ENCODE measurements around the gene VMAC.

Gene VMAC

DNA sequence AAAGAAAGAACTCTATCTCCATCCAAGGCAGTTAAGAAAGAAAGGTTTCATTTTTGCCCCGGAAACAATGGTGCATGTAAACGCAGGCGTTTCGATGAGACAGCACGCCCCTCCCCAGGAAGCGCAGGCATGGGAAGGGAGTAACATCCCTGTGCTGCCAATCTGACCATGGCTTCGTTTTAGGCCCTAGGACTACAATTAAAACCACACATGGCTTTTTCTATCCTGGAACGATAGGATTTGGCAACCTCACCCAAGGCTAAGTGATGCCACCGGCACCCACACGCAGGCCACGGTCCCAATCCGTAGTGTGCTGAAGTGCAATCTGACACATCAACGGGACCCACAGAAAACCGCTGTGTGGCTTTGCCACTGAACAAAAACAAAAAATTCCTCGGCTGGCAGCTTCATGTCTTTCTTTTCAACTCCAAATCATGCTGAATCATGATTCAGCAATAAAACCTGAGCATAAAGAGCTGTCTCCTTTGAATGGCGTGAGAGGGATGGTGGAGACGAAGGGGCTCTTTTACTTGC, 49.1 kb downstream of the VMAC start:
- DNase-seq = no peak

DNA sequence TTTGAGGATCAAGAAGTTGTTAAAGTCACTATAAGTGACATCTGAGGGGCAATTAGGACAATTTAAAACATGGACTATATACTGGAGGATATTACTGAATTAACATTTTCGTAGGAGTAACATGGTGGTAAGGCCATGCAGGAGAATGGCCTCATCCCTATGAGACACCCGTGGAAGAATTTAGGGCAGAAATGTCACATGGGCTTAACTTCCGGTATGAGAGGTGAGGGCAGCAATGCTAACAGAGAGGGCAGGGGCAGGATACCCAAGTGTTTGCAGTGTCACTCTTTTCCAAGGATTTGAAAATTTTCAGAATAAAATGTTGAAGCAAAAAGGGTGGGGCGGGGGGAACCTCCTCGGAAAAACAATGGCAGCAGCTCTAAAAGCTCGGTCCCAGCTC, 49.6 kb downstream of the VMAC start:
- no peak for DNase-seq

DNA sequence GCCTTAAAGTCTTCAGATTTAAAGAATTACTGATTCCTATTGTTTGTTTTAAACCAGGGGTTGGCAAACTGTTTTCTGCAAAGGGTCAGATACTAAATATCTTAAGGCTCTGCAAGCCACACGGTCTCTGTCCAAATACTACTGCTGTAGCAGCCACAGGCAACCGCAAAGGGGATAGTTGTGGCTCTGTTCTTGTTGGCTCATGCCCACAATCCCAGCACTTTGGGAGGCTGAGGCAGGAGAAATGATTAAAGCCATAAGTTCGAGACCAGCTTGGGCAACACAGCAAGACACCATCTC, 50.9 kb downstream of the VMAC start:
- DNase-seq = no peak

DNA sequence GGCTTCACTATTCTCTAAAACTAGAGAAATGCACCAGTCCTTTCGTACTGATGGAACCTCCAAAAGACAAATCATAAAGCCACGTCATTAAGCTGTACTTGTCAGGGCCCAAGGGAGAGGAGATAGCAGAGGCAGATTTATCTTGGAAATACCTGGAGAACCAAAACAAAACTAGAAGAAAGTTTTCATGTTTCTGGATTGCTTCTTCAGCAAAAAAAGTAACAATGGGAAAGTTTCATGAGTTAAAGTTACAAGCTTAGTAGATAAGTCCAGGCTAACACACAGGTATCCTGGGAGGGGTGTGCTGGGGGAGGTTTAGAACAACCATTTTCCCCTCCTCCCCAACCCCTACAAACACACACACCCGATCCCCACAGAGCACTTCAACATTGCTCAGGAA, 51.7 kb downstream of the VMAC start:
- DNase-seq = no peak

DNA sequence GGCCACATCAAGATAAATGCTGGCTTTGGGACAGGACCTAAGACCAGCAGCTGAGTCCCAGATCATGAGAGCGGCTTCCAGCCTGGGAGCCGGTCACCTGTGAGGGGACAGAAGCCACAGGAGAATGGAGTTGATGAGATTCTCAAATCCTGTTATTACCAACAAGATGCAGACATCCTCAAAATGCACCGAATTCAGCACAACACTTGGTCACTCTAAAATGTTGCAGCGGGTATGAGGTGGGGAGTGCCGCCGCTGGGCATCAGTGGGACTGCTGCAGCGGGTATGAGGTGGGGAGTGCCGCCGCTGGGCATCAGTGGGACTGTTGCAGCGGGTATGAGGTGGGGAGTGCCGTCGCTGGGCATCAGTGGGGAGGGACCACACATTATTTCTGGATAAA, 52.1 kb downstream of the VMAC start:
- no peak for DNase-seq

DNA sequence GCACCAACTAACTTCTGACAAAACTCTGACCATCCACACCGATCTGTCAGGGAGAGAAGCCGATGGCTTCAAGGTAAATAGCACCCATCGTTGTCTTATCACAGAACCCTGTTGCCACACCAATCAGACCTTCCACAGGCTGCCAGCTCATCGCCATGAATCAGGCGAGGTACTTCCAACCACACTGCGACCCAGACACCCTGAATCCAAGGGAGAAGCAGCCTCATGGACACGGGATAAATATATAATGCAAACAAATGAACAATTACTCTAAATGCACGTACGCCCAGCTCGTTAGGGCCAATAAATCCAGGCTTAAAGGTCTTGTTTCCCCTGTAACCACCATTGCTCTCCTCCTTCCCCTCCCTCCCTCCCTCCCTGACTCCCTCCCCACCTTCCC, 52.5 kb downstream of the VMAC start:
- DNase-seq = no peak

DNA sequence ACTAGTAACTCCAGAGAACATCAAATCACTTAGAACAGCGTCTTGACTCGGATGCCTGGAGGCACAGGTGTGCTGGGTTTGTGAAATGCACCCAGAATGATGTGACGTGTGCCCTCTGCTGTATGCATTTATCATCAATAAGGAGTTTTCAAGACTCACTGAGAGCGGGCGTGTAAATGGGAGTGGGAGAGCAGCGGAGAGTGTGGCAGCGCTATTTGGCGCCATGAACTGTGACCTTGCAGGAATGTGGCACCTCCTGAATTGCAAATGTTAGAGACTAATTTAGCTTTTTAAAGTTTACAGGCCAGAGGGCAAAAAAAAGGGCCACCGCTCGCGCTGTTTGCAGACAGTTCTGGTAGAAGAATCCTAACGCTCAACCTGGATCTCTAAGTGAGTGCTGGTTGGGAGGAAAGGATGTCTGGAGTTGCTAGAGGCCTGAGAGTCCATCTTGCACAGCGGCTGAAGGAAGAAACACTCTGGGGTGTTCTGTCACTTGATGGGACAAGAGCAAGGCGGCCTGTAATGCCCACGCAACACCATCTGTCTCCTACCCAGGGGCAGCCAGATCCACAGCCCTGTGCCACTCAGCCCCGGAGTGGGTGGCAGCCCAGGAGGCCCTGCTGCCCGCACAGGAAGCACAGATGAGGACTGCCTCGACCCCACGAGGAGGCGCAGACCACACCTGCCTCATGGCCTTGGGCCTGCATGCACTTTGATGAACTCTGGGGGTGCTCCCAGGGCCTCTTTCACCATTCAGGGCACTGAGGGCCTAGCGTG, 53.6 kb downstream of the VMAC start:
- DNase-seq = no peak

DNA sequence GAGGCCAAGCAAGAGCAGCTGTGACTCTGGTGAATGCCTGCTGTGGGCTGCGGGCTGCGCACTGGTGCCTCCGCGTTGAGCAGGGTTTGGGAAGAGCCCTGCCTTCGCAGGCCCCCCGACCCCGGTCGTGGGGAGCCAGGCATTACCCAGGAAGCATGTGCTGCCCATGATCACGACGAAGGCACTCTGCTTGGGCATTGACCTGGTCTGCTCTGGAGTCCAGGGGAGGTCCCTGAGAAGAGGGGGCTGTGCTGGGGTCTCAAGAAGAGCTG, 54.1 kb downstream of the VMAC start:
- DNase-seq = no peak

DNA sequence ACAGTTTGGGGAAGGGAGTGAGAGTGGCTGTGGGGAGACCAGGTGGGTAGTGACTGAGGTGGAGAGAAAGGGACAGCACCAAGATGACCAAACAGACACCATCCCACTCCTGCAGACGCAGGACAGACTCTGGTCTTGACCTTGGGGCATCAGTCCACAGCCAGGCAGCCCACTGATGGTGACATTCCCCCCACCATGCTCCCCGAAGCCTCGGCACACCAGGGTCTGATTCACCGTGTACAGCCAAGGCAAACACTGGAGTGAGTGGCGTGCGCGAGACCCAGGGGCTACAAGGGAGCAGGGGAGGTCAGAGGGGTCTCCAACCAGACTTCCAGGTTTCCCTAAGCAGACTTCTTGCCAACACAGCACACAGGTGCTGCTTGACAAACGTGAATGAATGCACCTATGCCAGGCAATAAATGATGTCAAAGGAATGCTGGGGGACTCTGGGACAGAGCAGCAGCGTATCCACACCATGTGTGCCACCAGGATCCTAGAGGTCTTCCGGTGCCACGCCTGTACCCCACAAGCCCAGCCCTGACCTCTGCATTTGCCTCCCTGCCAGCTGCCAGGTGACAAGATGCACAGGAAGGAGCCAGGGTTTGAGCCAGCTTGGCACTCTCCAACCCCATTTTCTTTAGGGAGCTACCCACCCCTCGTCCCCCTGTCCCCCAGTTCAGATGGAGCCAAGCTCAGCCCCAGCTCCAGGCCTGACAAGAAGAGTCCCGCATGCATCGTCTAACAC, 54.8 kb downstream of the VMAC start:
- no peak for DNase-seq
